Measurements from ENCODE around the gene CLCN7. TPM values are rescaled to one million over a fixed set of nuclear protein-coding genes. Genes with fewer than 3 reads are reported as not detected.
A peak's percentile ranks its signal among the peaks of the same experiment; 100 is the strongest.

CLCN7 gene
- total and polyA plus RNA-seq, 2 of the 8 experiments (the other 6 are each of a cell fraction or from before 2014, with no cell fraction given) = 38.6 to 81.5 TPM

DNA sequence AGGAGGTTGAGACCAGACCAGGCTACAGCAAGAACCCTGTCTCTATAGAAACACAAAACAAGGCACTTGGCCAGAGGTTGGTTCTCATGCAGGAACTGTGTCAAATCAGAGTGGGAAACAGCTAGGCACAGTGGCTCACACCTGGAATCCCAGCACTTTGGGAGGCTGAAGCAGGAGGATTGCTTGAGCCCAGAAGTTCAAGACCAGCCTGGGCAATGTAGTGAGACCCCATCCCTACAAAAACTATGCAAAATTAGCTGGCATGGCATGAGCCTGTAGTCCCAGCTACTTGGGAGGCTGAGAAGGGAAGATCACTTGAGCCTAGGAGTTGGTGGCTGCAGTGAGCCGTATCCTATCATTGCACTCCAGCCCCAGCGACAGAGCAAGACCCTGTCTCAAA, 62.0 kb downstream of the CLCN7 start:
- ChIA-PET CTCF (ENCODE audit: partially characterized antibody) (interaction anchor here (0.9 to 3.2 kb wide), 5 partner anchors 25 to 87 kb away, joined by 3 to 8 read pairs (median 3); no protein-coding TSS in a partner anchor), POLR2A (ENCODE audit: partially characterized antibody) (interaction anchor here (2.2 kb wide), 1 partner anchor 8 kb away, joined by 11 read pairs; the partner anchor contains the start of gene UQCC4)
- no peaks in the 10 kb centered on the region for H3K9me3 ChIP-seq (ENCODE audit: insufficient read depth in 2 of 2, low read depth in 1 of 2, low read length in 1 of 2)
- no peak overlapping the region for H2AFZ ChIP-seq (ENCODE audit: low read length)
- no peaks in the 10 kb centered on the region for H3K27me3 ChIP-seq (replicated peaks in 1 of 4; ENCODE audit: control insufficient read depth in 3 of 4, extremely low read depth in 1 of 4, insufficient read depth in 3 of 4, low read length in 3 of 4)
- WGBS, 2 experiments (ENCODE audit: extremely low coverage in 1 of 2, insufficient coverage in 1 of 2, insufficient read length in 1 of 2, insufficient replicate concordance in 2 of 2, low coverage in 1 of 2, low lambda C conversion rate in 2 of 2, missing lambda C conversion rate in 1 of 2) = 66% methylated on average over 2 of the region's 2 CpGs; no CpG with 5 or more reads in 1 of the 2 experiments
- H3K4me3 ChIP-seq (ENCODE audit: extremely low read depth in 1 of 4, insufficient read depth in 2 of 4, low read depth in 3 of 4, low read length in 4 of 4) = no peak overlapping the region
- H2BK15ac ChIP-seq (ENCODE audit: low read length) = no peak overlapping the region
- H2BK12ac ChIP-seq (ENCODE audit: low read depth, low read length) = no peak overlapping the region
- H3K79me2 ChIP-seq (ENCODE audit: control insufficient read depth in 1 of 2, insufficient read depth in 2 of 2, low read length in 2 of 2) = peaks cover 0 to 7% of the 10 kb centered on the region in 2 experiments; a peak in 2 of 4 replicates
- no peak overlapping the region for H3K56ac ChIP-seq (replicated peaks; ENCODE audit: insufficient read length, low read depth, low read length)
- peaks cover 2% of the 10 kb centered on the region; the same call in 1 of the 2 replicates for H3K79me1 ChIP-seq (ENCODE audit: low read depth, low read length)
- no peak overlapping the region for H3K23ac ChIP-seq (ENCODE audit: insufficient read length)
- no peak overlapping the region for H3K18ac ChIP-seq (ENCODE audit: extremely low read depth, low read length)
- no peak overlapping the region for H2BK5ac ChIP-seq (ENCODE audit: low read depth, low read length)
- FAIRE-seq (no peak), DNase-seq (ENCODE audit: low read depth in 1 of 2, low spot score in 2 of 2) (no peak)
- no peak overlapping the region for H3K4me2 ChIP-seq (ENCODE audit: insufficient read depth in 1 of 2, low read depth in 2 of 2, low read length in 2 of 2)
- H2AK5ac ChIP-seq (ENCODE audit: low read depth, low read length) = 0 out of 2 replicates have a peak overlapping the region, but pooled peaks have one; percentile 39
- H3K4me1 ChIP-seq (replicated peaks in 1 of 4; ENCODE audit: control insufficient read depth in 3 of 4, insufficient read depth in 4 of 4, low read length in 3 of 4) = peaks cover 0 to 3% (median 1%) of the 10 kb centered on the region in 4 experiments; a peak in 1 of 7 replicates
- peaks cover 2 to 14% of the 10 kb centered on the region in 2 experiments for H4K20me1 ChIP-seq (replicated peaks in 1 of 2; ENCODE audit: control insufficient read depth in 1 of 2, insufficient read depth in 2 of 2, low read length in 2 of 2)
- no peak overlapping the region for H3K9ac ChIP-seq (replicated peaks in 1 of 4; ENCODE audit: extremely low read depth in 1 of 4, low read depth in 3 of 4, low read length in 3 of 4)
- H2BK120ac ChIP-seq (replicated peaks; ENCODE audit: low read depth, low read length) = no peak overlapping the region
- H4K8ac ChIP-seq (ENCODE audit: extremely low read depth, insufficient read depth, low read length) = no peak overlapping the region
- H2BK20ac ChIP-seq (ENCODE audit: low read length) = no peak overlapping the region
- H3K14ac ChIP-seq (ENCODE audit: insufficient read length) = no peak overlapping the region
- H4K91ac ChIP-seq (replicated peaks; ENCODE audit: insufficient read length, low read length) = no peak overlapping the region
- H3K23me2 ChIP-seq (ENCODE audit: low read depth, low read length) = peaks cover 4% of the 10 kb centered on the region; the same call in 1 of the 2 replicates
- H3K27ac ChIP-seq (ENCODE audit: low read depth, low read length) = no peak overlapping the region
- no peak overlapping the region for H4K5ac ChIP-seq (ENCODE audit: insufficient read length, low read depth, low read length)
- no peaks in the 10 kb centered on the region; a peak in 3 of 8 replicates for H3K36me3 ChIP-seq (ENCODE audit: control insufficient read depth in 2 of 4, insufficient read depth in 4 of 4, low read length in 3 of 4)
- no peak overlapping the region for H3K4ac ChIP-seq (replicated peaks; ENCODE audit: insufficient read length, low read depth, low read length)
- no peak for TF ChIP-seq TEAD4 (IDR thresholded peaks at IDR 0.05; ENCODE audit: low read depth, low read length)
- no peak for TF ChIP-seq JUN (IDR thresholded peaks at IDR 0.05; ENCODE audit: low read depth, low read length)
- TF ChIP-seq CBX5 (IDR thresholded peaks at IDR 0.05; ENCODE audit: low read depth, low read length) = no peak
- no peak for TF ChIP-seq NANOG (IDR thresholded peaks at IDR 0.05; ENCODE audit: insufficient read depth, low read depth, low read length, poor library complexity, severe bottlenecking)
- TF ChIP-seq, protein P1, sequence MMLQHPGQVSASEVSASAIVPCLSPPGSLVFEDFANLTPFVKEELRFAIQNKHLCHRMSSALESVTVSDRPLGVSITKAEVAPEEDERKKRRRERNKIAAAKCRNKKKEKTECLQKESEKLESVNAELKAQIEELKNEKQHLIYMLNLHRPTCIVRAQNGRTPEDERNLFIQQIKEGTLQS (IDR thresholded peaks at IDR 0.05; ENCODE audit: insufficient read depth, low read depth, low read length) = no peak
- TF ChIP-seq MAFK (IDR thresholded peaks at IDR 0.05; ENCODE audit: low read depth, low read length) = no peak
- TF ChIP-seq TAF1 (IDR thresholded peaks at IDR 0.05; ENCODE audit: low read depth, low read length) = no peak
- TF ChIP-seq RFX5 (IDR thresholded peaks at IDR 0.05; ENCODE audit: borderline replicate concordance, low read depth, low read length) = no peak
- TF ChIP-seq, protein P2, sequence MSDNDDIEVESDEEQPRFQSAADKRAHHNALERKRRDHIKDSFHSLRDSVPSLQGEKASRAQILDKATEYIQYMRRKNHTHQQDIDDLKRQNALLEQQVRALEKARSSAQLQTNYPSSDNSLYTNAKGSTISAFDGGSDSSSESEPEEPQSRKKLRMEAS (IDR thresholded peaks at IDR 0.05) = no peak
- TF ChIP-seq SP2 (IDR thresholded peaks at IDR 0.05; ENCODE audit: low read length) = no peak
- TF ChIP-seq SUZ12 (IDR thresholded peaks at IDR 0.05; ENCODE audit: low read length) = no peak
- TF ChIP-seq PHF8 (conservative IDR thresholded peaks at IDR 0.05; ENCODE audit: low read depth, low read length) = no peak
- TF ChIP-seq EP300 (IDR thresholded peaks at IDR 0.05; ENCODE audit: borderline replicate concordance in 1 of 2, low read depth in 2 of 2, low read length in 2 of 2) = no peak
